Naive thymus-derived CD4-positive, alpha-beta T cell (primary cell): ENCODE data around the gene EFCC1. TPM values are rescaled to one million over a fixed set of nuclear protein-coding genes. Genes with fewer than 3 reads are reported as not detected.

ENCODE experiments used
- ATAC-seq: fragments of 150-1000 bp; cut with Tn5 transposase; 2 replicates; pipeline ENCODE4 v1.10.0; 2021; ENCODE audit warnings: mild to moderate bottlenecking, moderate library complexity
- CTCF ChIA-PET: fragments of 350-600 bp; sonication (Branson Sonifier 250); formaldehyde crosslinking; loops from one replicate; lab custom pipeline; 2021; ENCODE audit warnings: antibody characterized with exemption; lab: Charles Lee
- POLR2A ChIA-PET: fragments of 350-600 bp; sonication (Branson Sonifier 250); formaldehyde crosslinking; loops from one replicate; lab custom pipeline; 2021; ENCODE audit warnings: antibody characterized with exemption, inconsistent platforms; lab: Charles Lee
- DNase-seq, 9 donors: peaks; one replicate each; pipeline versions ENCODE4 v3.0.0 to v3.0.0-alpha.2; 2020 to 2022; ENCODE audit warnings: mixed read lengths in 1 of 9
- H3K27ac ChIP-seq: one replicate; pipeline ENCODE4 v1.7.0; 2013; ENCODE audit warnings: mild to moderate bottlenecking, low read depth, low read length, moderate library complexity
- H3K27me3 ChIP-seq, 2 donors: one replicate each; pipeline ENCODE4 v1.7.0; 2013; ENCODE audit warnings: low read length in 2 of 2, mild to moderate bottlenecking in 2 of 2, moderate library complexity in 2 of 2; ENCODE audit not compliant: control insufficient read depth in 2 of 2, insufficient read depth in 2 of 2
- H3K36me3 ChIP-seq, 3 experiments: 1 replicate in 2 of 3; 2 replicates in 1 of 3; pipeline ENCODE4 v1.7.0; 2013; ENCODE audit warnings: low read length in 3 of 3, mild to moderate bottlenecking in 3 of 3, moderate library complexity in 1 of 3; ENCODE audit not compliant: insufficient read depth in 3 of 3, control insufficient read depth in 2 of 3
- H3K4me1 ChIP-seq, 2 donors: one replicate each; pipeline ENCODE4 v1.7.0; 2013; ENCODE audit warnings: low read length in 2 of 2, mild to moderate bottlenecking in 2 of 2, moderate library complexity in 1 of 2; ENCODE audit not compliant: control insufficient read depth in 2 of 2, insufficient read depth in 2 of 2
- H3K4me3 ChIP-seq: 2 replicates; pipeline ENCODE4 v1.7.0; 2013; ENCODE audit warnings: mild to moderate bottlenecking, low read length
- H3K9me3 ChIP-seq, 3 experiments: 1 replicate in 2 of 3; 2 replicates in 1 of 3; pipeline ENCODE4 v1.7.0; 2013; ENCODE audit warnings: low read length in 3 of 3; ENCODE audit not compliant: control insufficient read depth in 2 of 3
- H3K27ac Mint-ChIP-seq, 9 donors: one replicate each; pipeline ENCODE4 v1.8.0; 2020 to 2022; ENCODE audit warnings: mixed read lengths in 9 of 9, mild to moderate bottlenecking in 8 of 9, moderate library complexity in 5 of 9, inconsistent platforms in 2 of 9
- H3K27me3 Mint-ChIP-seq, 5 donors: one replicate each; pipeline ENCODE4 v1.8.0; 2021 to 2022; ENCODE audit warnings: mixed read lengths in 5 of 5, mild to moderate bottlenecking in 1 of 5
- H3K36me3 Mint-ChIP-seq, 5 donors: one replicate each; pipeline ENCODE4 v1.8.0; 2020 to 2022; ENCODE audit warnings: mixed read lengths in 5 of 5, mild to moderate bottlenecking in 3 of 5, inconsistent platforms in 1 of 5
- H3K4me1 Mint-ChIP-seq, 7 donors: one replicate each; pipeline ENCODE4 v1.8.0; 2020 to 2022; ENCODE audit warnings: mixed read lengths in 7 of 7, mild to moderate bottlenecking in 3 of 7, inconsistent platforms in 1 of 7
- H3K4me3 Mint-ChIP-seq, 10 donors: one replicate each; pipeline ENCODE4 v1.8.0; 2020 to 2022; ENCODE audit warnings: mild to moderate bottlenecking in 10 of 10, mixed read lengths in 10 of 10, moderate library complexity in 6 of 10, inconsistent platforms in 2 of 10
- H3K9me3 Mint-ChIP-seq, 11 donors: one replicate each; pipeline ENCODE4 v1.8.0; 2020 to 2022; ENCODE audit warnings: mixed read lengths in 11 of 11, mild to moderate bottlenecking in 4 of 11, inconsistent platforms in 1 of 11, moderate library complexity in 1 of 11
- intact Hi-C, 2 donors: fragments of 100-400 bp; cut with micrococcal nuclease; formaldehyde crosslinking; loops; one replicate each; pipeline ENCODE4 v1.15.1; 2023
- polyA plus RNA-seq, 2 donors: library from polyadenylated mRNA; unstranded; fragments of 300-500 nt; fragmentation: Illumina TruSeq; gene quantifications; one replicate each; pipeline ENCODE4 v1.2.3, GENCODE V29; 2021
- total RNA-seq, 6 experiments: library from RNA in 5 of 6; stranded (reverse) in 5 of 6; gene quantifications; 1 replicate in 5 of 6; 2 replicates in 1 of 6; pipeline ENCODE4 v1.2.3 and lab custom pipeline; 2021 to 2026

EFCC1 gene
- total and polyA plus RNA-seq, 7 experiments from 2014 or later = 0.07 to 0.27 (median 0.21) TPM; not detected in 1

DNA sequence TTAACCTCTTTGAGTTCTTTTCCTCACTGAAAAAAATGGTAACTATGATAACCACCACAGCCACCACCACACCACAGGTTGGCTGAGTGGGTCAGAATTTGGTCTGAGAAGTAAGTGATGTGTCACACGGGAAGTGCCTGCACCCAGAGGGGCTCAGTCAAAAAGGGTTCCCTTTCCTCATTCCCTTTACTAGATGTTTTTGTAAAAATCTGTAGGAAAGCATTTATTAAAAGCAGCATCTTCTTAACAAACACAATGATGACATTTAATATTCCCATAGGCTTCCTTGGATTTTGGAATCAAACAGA lies 30.4 kb upstream of the EFCC1 start:
- Histone ChIP-seq H3K27ac (no peak overlapping the region), H3K9me3 (no peaks in the 10 kb centered on the region), H3K36me3 (no peaks in the 10 kb centered on the region), H3K4me1 (no peaks in the 10 kb centered on the region), H3K27me3 (no peaks in the 10 kb centered on the region), H3K4me3 (no peak overlapping the region)
- H3K36me3 Mint-ChIP-seq = no peaks in the 10 kb centered on the region
- H3K27me3 Mint-ChIP-seq = peaks cover 0 to 9% (median 0%) of the 10 kb centered on the region in 5 donors
- intact Hi-C loops = loop anchor here (1.0 to 10.0 kb wide), 11 partner anchors 46 to 858 kb away; partner anchors contain the start of genes COPG1 (in 1 of the 2) and ISY1 (in 1 of the 2)
- DNase-seq (no peak), ATAC-seq (no peak)
- H3K4me3 Mint-ChIP-seq = no peak overlapping the region
- ChIA-PET POLR2A (interaction anchor here (0.6 to 5.6 kb wide), 20 partner anchors 24 to 690 kb away, joined by 3 to 48 read pairs (median 4); partner anchors contain the start of genes CFAP92, COPG1 and RAB43), CTCF (interaction anchor here (0.5 to 6.4 kb wide), 53 partner anchors 11 to 1135 kb away, joined by 3 to 127 read pairs (median 5); partner anchors contain the start of genes CFAP92 and COPG1)
- H3K9me3 Mint-ChIP-seq = no peaks in the 10 kb centered on the region
- H3K4me1 Mint-ChIP-seq = peaks cover 0 to 7% (median 6%) of the 10 kb centered on the region in 7 donors
- no peak overlapping the region for H3K27ac Mint-ChIP-seq

DNA sequence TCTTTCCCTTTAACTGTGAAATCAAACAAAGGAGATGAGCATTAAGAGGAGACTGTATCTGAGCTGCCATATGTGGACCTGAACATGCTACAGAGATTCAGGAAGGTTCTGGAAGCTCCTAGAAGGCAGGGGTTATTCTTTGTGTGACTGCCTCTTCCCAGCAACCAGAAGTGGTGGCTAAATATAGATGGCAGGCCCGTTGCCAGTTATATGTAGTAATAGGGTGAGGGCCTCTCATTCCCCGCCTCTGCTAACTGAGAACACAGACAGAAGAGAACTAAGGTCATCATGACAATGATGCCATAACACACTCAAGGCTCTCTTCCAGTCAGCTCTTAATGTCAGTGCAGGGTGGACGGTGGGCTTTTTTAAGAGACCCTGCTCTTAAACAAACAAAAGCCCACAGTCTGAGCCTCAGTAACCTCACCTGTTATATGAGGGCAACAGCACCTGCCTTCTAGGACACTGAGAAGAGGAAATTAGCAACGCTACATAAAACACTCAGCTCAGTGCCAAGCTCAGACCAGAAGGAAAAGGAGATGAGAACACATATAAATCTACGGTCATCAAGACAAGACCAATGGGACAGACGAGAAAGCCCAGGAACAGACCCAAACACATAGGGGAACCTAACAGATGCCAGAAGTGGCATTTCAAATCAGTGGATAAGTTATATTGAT lies 29.5 kb upstream of the EFCC1 start:
- H3K36me3 Mint-ChIP-seq = no peaks in the 10 kb centered on the region

GRCh38 chr3:128973988-128974564 lies 27.0 kb upstream of the EFCC1 start:
- no peak overlapping the region for H3K27ac ChIP-seq
- ATAC-seq = peak; percentile 50
- peaks cover 0 to 7% (median 6%) of the 10 kb centered on the region in 7 donors for H3K4me1 Mint-ChIP-seq
- no peak for DNase-seq
- ChIA-PET POLR2A (interaction anchor here (0.8 kb wide), 1 partner anchor 42 kb away, joined by 4 read pairs; no protein-coding TSS in a partner anchor), CTCF (interaction anchor here (0.6 kb wide), 1 partner anchor 204 kb away, joined by 3 read pairs; no protein-coding TSS in a partner anchor)
- H3K36me3 Mint-ChIP-seq = no peaks in the 10 kb centered on the region
- H3K27me3 ChIP-seq = peaks cover 0 to 3% of the 10 kb centered on the region in 2 donors
- no peaks in the 10 kb centered on the region for H3K4me1 ChIP-seq
- intact Hi-C loops = loop anchor here in 1 of 2 donors (5.0 to 10.0 kb wide), 2 partner anchors 111 to 343 kb away; a partner anchor contains a TSS
- peaks cover 0 to 2% (median 0%) of the 10 kb centered on the region in 11 donors for H3K9me3 Mint-ChIP-seq
- H3K9me3 ChIP-seq = no peaks in the 10 kb centered on the region
- no peak overlapping the region for H3K4me3 Mint-ChIP-seq
- peak overlapping the region in 1 of 9 donors; percentile 4 for H3K27ac Mint-ChIP-seq
- no peaks in the 10 kb centered on the region for H3K36me3 ChIP-seq
- H3K27me3 Mint-ChIP-seq = peaks cover 0 to 26% (median 0%) of the 10 kb centered on the region in 5 donors
- no peak overlapping the region for H3K4me3 ChIP-seq

More for the DNA sequence above, 29.5 kb upstream of the EFCC1 start:
- ChIA-PET CTCF (interaction anchor here (0.6 to 6.4 kb wide), 24 partner anchors 10 to 352 kb away, joined by 3 to 127 read pairs (median 8); partner anchors contain the start of genes CFAP92 and COPG1), POLR2A (interaction anchor here (1.0 to 5.6 kb wide), 8 partner anchors 23 to 345 kb away, joined by 3 to 48 read pairs (median 7); partner anchors contain the start of genes CFAP92 and COPG1)
- peaks cover 0 to 13% (median 0%) of the 10 kb centered on the region in 5 donors for H3K27me3 Mint-ChIP-seq
- ATAC-seq (no peak), DNase-seq (no peak)
- peaks cover 0 to 7% (median 6%) of the 10 kb centered on the region in 7 donors for H3K4me1 Mint-ChIP-seq
- Histone ChIP-seq H3K27ac (no peak overlapping the region), H3K4me1 (no peaks in the 10 kb centered on the region), H3K27me3 (no peaks in the 10 kb centered on the region), H3K36me3 (no peaks in the 10 kb centered on the region), H3K4me3 (no peak overlapping the region), H3K9me3 (no peaks in the 10 kb centered on the region)
- H3K27ac Mint-ChIP-seq = no peak overlapping the region
- no peak overlapping the region for H3K4me3 Mint-ChIP-seq
- no peaks in the 10 kb centered on the region for H3K9me3 Mint-ChIP-seq
- intact Hi-C loops = loop anchor here (2.0 to 10.0 kb wide), 4 partner anchors 55 to 857 kb away; a partner anchor contains a TSS

DNA sequence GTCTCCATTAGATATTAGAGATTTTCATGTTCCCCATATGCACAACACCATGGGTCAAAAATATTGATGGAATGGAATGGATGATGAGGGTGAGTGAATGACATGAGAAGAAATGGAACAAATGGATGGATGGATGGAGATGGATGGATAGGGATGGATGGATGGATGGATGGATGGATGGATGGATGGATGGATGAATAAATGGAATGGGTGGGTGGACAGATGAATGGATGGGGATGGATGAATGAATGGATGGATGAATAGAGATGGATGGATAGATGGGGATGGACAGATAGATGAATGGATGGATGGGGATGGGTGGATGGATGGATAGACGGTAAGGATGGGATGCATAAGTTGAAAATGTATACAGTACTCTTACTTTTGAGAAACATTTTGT lies 25.8 kb upstream of the EFCC1 start:
- POLR2A ChIA-PET = no interaction called here
- CTCF ChIA-PET = interaction anchor here (2.6 kb wide), 1 partner anchor 41 kb away, joined by 8 read pairs; no protein-coding TSS in a partner anchor

GRCh38 chr3:128983293-128984069 lies 17.6 kb upstream of the EFCC1 start:
- H3K27me3 ChIP-seq = no peaks in the 10 kb centered on the region
- H3K4me3 ChIP-seq = no peak overlapping the region
- H3K4me1 Mint-ChIP-seq = peaks cover 0 to 7% (median 4%) of the 10 kb centered on the region in 7 donors
- intact Hi-C loops = no loop called here
- H3K27ac ChIP-seq = no peak overlapping the region
- peaks cover 0 to 9% (median 0%) of the 10 kb centered on the region in 5 donors for H3K27me3 Mint-ChIP-seq
- ATAC-seq = no peak
- no peaks in the 10 kb centered on the region for H3K36me3 Mint-ChIP-seq
- H3K27ac Mint-ChIP-seq = peak overlapping the region in 1 of 9 donors; percentile 49
- CTCF ChIA-PET = no interaction called here
- POLR2A ChIA-PET = interaction anchor here (0.6 to 0.8 kb wide), 2 partner anchors 15 to 34 kb away, joined by 3 to 4 read pairs; no protein-coding TSS in a partner anchor
- no peak for DNase-seq
- no peaks in the 10 kb centered on the region for H3K9me3 Mint-ChIP-seq
- H3K4me1 ChIP-seq = no peaks in the 10 kb centered on the region
- H3K4me3 Mint-ChIP-seq = no peak overlapping the region
- no peaks in the 10 kb centered on the region for H3K36me3 ChIP-seq
- no peaks in the 10 kb centered on the region for H3K9me3 ChIP-seq

More for the DNA sequence above, 25.8 kb upstream of the EFCC1 start:
- no peaks in the 10 kb centered on the region for H3K9me3 ChIP-seq
- H3K4me3 Mint-ChIP-seq = no peak overlapping the region
- H3K27me3 Mint-ChIP-seq = peaks cover 0 to 24% (median 0%) of the 10 kb centered on the region in 5 donors
- H3K36me3 Mint-ChIP-seq = no peaks in the 10 kb centered on the region
- no peak overlapping the region for H3K27ac Mint-ChIP-seq
- ATAC-seq (no peak), DNase-seq (no peak)
- no peak overlapping the region for H3K27ac ChIP-seq
- no peaks in the 10 kb centered on the region for H3K36me3 ChIP-seq
- peaks cover 0 to 2% (median 0%) of the 10 kb centered on the region in 11 donors for H3K9me3 Mint-ChIP-seq
- no peaks in the 10 kb centered on the region for H3K4me1 ChIP-seq
- H3K27me3 ChIP-seq = peaks cover 0 to 3% of the 10 kb centered on the region in 2 donors
- H3K4me1 Mint-ChIP-seq = peaks cover 0 to 2% (median 1%) of the 10 kb centered on the region in 7 donors
- intact Hi-C loops = loop anchor here in 1 of 2 donors (10.0 kb wide), 1 partner anchor 110 kb away; no protein-coding TSS in a partner anchor
- no peak overlapping the region for H3K4me3 ChIP-seq

DNA sequence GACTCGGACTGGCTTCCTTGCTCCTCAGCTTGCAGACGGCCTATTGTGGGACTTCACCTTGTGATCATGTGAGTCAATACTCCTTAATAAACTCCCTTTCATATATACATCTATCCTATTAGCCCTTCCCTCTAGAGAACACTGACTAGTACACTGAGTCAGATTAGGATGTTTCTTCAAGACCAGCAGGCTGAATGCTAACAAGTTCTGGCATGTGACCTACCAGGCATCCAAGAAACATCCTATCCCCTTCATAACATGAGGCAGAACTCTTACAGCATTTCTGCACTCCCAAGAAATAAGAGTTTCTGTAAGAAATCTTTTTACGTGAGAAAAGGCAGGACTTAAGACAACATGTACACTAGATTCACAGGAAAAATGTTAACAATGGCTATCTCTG lies 16.5 kb upstream of the EFCC1 start:
- ATAC-seq (no peak), DNase-seq (no peak)
- CTCF ChIA-PET = no interaction called here
- Mint-ChIP-seq H3K9me3 (no peaks in the 10 kb centered on the region), H3K4me3 (no peak overlapping the region), H3K27ac (no peak overlapping the region), H3K36me3 (no peaks in the 10 kb centered on the region), H3K27me3 (peaks cover 0 to 6% (median 0%) of the 10 kb centered on the region in 5 donors), H3K4me1 (peaks cover 0 to 7% (median 4%) of the 10 kb centered on the region in 7 donors)
- Histone ChIP-seq H3K27me3 (no peaks in the 10 kb centered on the region), H3K4me1 (no peaks in the 10 kb centered on the region), H3K36me3 (no peaks in the 10 kb centered on the region), H3K9me3 (no peaks in the 10 kb centered on the region), H3K27ac (no peak overlapping the region), H3K4me3 (no peak overlapping the region)
- POLR2A ChIA-PET = no interaction called here
- intact Hi-C loops = no loop called here
